Right atrium auricular region (tissue), 2 donors: ENCODE results near the gene ODC1. TPM values are rescaled to one million over a fixed set of nuclear protein-coding genes. Genes with fewer than 3 reads are reported as not detected.

ENCODE experiments used
- DNase-seq: peaks from one replicate; pipeline ENCODE4 v3.0.0-alpha.2; 2019; ENCODE audit warnings: low spot score
- H3K27ac ChIP-seq, 2 donors: fragments of 200-600 bp; sonication (generic); 1 replicate in 1 of 2; 2 replicates in 1 of 2; pipeline ENCODE4 v1.5.1; 2016 to 2019
- H3K27me3 ChIP-seq, 2 donors: fragments of 200-600 bp; sonication (generic); one replicate each; pipeline versions ENCODE4 v1.5.1 to v1.6.0; 2017 to 2019
- H3K36me3 ChIP-seq: fragments of 200-600 bp; sonication (generic); one replicate; pipeline ENCODE4 v1.5.1; 2016
- H3K4me1 ChIP-seq, 2 donors: fragments of 200-600 bp; sonication (generic); one replicate each; pipeline versions ENCODE4 v1.5.1 to v1.6.0; 2017 to 2019
- H3K4me3 ChIP-seq, 2 donors: fragments of 200-600 bp; sonication (generic); 1 replicate in 1 of 2; 2 replicates in 1 of 2; pipeline ENCODE4 v1.5.1; 2017 to 2019; ENCODE audit warnings: mild to moderate bottlenecking in 1 of 2, moderate library complexity in 1 of 2
- H3K9me3 ChIP-seq, 2 donors: fragments of 200-600 bp; sonication (generic); one replicate each; pipeline ENCODE4 v1.5.1; 2019
- total RNA-seq, 2 donors: library from RNA; depleted of rRNA; stranded (reverse); fragments of >200 nt; gene quantifications; one replicate each; pipeline ENCODE4 v1.1.0, GENCODE V29; 2016
- TF ChIP-seq, protein P1 (sequence below), 2 donors: fragments of 200-600 bp; sonication (generic); IDR thresholded peaks; one replicate each; pipeline ENCODE4 v1.5.1; 2019; ENCODE audit warnings: antibody characterized with exemption in 2 of 2

The ODC1 gene
- 10 to 100 TPM; 41.3 to 73.9 TPM for total RNA-seq

- DNase-seq, result peak; percentile 95
- Histone ChIP-seq H3K27ac (peak within 1 kb of the TSS; percentile 85 to 94), H3K9me3 (no peaks in the 10 kb centered on the region), H3K4me1 (peaks cover 0 to 38% of the 10 kb centered on the region in 2 donors), H3K27me3 (no peaks in the 10 kb centered on the region), H3K36me3 (peaks cover 21% of the 10 kb centered on the region), H3K4me3 (peak within 1 kb of the TSS; percentile 66 to 75)
- TF ChIP-seq, protein P1, sequence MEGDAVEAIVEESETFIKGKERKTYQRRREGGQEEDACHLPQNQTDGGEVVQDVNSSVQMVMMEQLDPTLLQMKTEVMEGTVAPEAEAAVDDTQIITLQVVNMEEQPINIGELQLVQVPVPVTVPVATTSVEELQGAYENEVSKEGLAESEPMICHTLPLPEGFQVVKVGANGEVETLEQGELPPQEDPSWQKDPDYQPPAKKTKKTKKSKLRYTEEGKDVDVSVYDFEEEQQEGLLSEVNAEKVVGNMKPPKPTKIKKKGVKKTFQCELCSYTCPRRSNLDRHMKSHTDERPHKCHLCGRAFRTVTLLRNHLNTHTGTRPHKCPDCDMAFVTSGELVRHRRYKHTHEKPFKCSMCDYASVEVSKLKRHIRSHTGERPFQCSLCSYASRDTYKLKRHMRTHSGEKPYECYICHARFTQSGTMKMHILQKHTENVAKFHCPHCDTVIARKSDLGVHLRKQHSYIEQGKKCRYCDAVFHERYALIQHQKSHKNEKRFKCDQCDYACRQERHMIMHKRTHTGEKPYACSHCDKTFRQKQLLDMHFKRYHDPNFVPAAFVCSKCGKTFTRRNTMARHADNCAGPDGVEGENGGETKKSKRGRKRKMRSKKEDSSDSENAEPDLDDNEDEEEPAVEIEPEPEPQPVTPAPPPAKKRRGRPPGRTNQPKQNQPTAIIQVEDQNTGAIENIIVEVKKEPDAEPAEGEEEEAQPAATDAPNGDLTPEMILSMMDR (IDR thresholded peaks at IDR 0.05), result no peak
Measured at GRCh38 chr2:10447895-10448575, at the start of gene ODC1. Gene ODC1, minus strand, starts transcription at chr2:10448327. Its CDS starts 3,295 bp downstream, at chr2:10445032.

DNA sequence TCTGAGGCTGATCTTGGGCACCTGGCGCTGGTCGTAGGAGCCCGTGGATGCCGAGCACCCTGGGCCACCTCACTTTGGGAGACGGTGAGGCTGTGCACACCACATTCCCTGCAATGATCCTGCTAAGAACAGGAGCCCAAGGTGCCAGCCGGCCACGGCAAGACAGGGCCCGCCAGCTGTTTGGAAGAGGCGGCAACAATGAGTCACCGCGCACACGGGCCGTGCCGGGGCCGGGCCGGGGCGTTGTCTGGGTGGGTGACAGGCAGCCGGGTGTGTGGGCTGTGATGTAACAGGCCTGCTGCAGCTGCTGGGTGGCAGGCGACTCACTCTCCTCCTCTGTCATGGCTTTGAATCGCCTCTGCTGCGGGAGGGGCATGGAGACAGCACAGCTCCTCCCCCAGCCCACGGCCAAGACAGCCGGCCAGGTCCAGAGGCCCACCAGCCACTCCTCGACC lies 49.7 kb upstream of the ODC1 start:
- no peak overlapping the region for H3K27ac ChIP-seq
- H3K4me1 ChIP-seq, result no peaks in the 10 kb centered on the region
- peak; percentile 58 for DNase-seq
- no peaks in the 10 kb centered on the region for H3K36me3 ChIP-seq
- H3K4me3 ChIP-seq, result no peak overlapping the region
- no peaks in the 10 kb centered on the region for H3K27me3 ChIP-seq
- TF ChIP-seq, protein P1 (IDR thresholded peaks at IDR 0.05), result no peak
- H3K9me3 ChIP-seq, result no peaks in the 10 kb centered on the region

- H3K4me1 ChIP-seq, result no peaks in the 10 kb centered on the region
- DNase-seq, result peak; percentile 40
- H3K9me3 ChIP-seq, result peaks cover 0 to 12% of the 10 kb centered on the region in 2 donors
- H3K36me3 ChIP-seq, result no peaks in the 10 kb centered on the region
- no peak overlapping the region for H3K27ac ChIP-seq
- no peak overlapping the region for H3K4me3 ChIP-seq
- no peaks in the 10 kb centered on the region for H3K27me3 ChIP-seq
- TF ChIP-seq, protein P1 (IDR thresholded peaks at IDR 0.05), result no peak
Measured at GRCh38 chr2:10495988-10496313, 47.8 kb upstream of the ODC1 start.

DNA sequence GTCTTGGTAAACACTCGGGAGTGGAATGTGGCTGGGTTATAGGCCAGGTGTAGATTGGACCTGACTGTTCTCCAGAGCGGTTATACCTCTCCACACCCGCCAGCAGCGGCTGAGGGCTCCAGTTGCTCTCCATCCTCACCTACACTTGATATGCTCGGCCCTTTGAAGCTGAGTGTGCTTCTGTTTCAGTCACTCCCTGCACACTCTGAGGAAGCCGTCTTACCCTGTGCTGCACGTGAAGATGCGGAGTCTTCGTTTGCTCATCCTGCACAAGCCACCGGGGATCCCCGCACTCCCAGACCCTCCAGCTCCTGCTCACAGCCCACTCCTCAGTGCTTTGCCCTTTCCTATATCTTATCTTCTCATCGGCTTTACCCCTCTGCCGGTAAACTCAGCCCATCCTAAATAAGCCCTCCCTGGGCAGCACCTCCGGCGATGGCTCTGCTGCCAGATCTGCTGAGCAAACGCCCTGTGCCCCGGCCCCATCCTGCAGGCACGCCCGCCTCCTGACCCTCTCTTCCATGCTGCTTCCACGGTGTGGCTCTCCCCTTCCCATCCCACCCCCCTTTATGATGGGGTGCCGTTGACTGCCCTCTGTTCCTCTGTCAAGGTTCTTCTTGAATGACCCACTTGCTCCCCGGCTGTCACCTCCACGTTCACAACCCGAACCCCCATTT lies 47.3 kb upstream of the ODC1 start:
- no peaks in the 10 kb centered on the region for H3K4me1 ChIP-seq
- H3K27ac ChIP-seq, result no peak overlapping the region
- H3K9me3 ChIP-seq, result peaks cover 0 to 12% of the 10 kb centered on the region in 2 donors
- H3K36me3 ChIP-seq, result no peaks in the 10 kb centered on the region
- H3K4me3 ChIP-seq, result no peak overlapping the region
- TF ChIP-seq, protein P1 (IDR thresholded peaks at IDR 0.05), result no peak
- no peaks in the 10 kb centered on the region for H3K27me3 ChIP-seq
- DNase-seq, result peak; percentile 36

GRCh38 chr2:10494351-10495066 lies 46.4 kb upstream of the ODC1 start:
- peak; percentile 47 for DNase-seq
- TF ChIP-seq, protein P1 (IDR thresholded peaks at IDR 0.05), result no peak
- peaks cover 0 to 12% of the 10 kb centered on the region in 2 donors for H3K9me3 ChIP-seq

More at GRCh38 chr2:10494351-10495066, 46.4 kb upstream of the ODC1 start:
- Histone ChIP-seq H3K27me3 (no peaks in the 10 kb centered on the region), H3K4me1 (no peaks in the 10 kb centered on the region), H3K36me3 (no peaks in the 10 kb centered on the region), H3K4me3 (no peak overlapping the region), H3K27ac (no peak overlapping the region)
